Ecto neural progenitor cell (in vitro differentiated cells): ENCODE measurements around the gene FHIT.
"Not testable (repeated sequence)": the region's sequence is repeated elsewhere in the genome, so short reads cannot be mapped to it uniquely, and the experiment has no call there.

Experiments used
- DNase-seq: peaks from one replicate; pipeline ENCODE4 v3.0.0-alpha.2; 2018; ENCODE audit warnings: low spot score

FHIT gene

DNA sequence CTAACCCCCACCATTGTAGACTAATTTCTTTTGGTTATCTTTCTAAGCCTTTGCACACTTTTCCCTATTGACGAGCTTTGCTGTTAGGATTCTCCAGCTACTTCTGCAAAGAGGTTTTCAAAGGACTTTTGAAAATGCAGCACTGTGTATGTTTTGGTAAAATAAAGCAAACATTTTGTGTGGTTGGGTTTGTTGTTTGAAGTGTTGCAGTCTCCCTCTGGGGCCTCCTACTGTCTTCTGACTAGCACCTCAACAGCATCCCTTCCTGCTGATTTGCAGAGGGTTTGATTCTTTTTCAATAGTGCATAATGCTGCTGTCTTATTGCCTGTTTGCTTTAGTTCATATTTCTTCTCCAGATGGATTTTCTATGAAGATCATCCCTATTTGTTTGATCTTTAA is 1426.4 kb downstream of the FHIT start:
- DNase-seq = no peak

DNA sequence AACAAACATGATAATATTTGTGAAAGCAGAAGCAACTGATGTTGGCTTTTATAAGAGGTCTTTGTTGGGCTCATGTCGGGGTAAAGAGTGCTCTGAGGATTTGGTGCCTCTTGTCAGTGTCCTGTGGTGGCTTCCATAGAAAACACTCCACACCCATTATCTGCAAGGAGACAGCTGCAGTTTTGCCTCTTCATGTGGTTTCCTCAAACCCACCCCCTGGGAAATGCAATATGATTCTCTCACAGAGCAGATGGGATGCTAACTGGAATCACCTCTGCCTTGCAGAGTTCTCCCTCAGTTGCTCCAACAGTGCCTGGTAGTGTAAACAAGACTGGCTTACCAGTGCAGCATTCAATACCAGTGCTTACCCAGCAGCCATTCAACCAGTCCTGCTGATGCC is 1430.0 kb downstream of the FHIT start:
- DNase-seq = no peak

- DNase-seq = no peak
Observed at GRCh38 chr3:59820352-59820934, 1430.8 kb downstream of the FHIT start.

DNA sequence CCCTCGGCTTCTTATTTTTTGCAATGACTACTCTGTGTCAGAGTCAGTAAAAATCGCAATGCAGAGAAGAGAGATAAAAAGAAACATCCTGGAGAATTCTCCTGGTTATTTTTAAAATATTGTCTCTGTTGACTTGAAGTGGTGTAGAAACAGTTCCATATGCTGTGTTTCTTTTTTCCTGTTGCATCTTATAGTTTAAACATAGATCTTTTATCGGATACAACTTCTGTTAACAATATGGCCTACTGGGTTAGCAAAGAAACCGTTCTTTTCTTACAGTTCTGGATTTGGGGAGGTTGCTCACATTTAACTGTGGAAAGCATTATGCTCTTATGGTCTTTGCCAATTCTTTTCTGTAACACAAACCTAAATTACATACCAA is 1432.3 kb downstream of the FHIT start:
- no peak for DNase-seq

GRCh38 chr3:59818033-59818918 is 1433.0 kb downstream of the FHIT start:
- DNase-seq = no peak

DNA sequence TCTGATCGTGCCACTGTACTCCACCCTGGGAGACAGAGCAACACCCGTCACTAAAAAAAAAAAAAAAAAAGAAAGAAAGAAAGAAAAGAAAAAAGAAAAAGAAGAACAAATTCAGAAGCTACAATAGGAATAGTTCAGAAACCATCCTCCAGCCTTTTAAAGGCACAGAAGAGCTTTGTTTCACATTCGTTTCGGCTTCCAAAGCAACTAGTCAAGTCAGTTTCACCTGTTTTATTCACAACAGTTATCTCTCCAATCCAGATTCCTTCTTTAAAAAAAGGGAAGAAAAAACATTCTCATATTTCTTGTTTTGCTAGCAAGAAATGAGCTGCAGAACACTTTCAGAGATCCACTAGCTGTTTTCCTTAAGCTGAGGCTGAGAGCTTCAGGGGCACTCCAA is 1433.7 kb downstream of the FHIT start:
- no peak for DNase-seq

GRCh38 chr3:59816312-59816711 is 1434.9 kb downstream of the FHIT start:
- DNase-seq = no peak

GRCh38 chr3:59813148-59813538 is 1438.1 kb downstream of the FHIT start:
- no peak for DNase-seq

DNA sequence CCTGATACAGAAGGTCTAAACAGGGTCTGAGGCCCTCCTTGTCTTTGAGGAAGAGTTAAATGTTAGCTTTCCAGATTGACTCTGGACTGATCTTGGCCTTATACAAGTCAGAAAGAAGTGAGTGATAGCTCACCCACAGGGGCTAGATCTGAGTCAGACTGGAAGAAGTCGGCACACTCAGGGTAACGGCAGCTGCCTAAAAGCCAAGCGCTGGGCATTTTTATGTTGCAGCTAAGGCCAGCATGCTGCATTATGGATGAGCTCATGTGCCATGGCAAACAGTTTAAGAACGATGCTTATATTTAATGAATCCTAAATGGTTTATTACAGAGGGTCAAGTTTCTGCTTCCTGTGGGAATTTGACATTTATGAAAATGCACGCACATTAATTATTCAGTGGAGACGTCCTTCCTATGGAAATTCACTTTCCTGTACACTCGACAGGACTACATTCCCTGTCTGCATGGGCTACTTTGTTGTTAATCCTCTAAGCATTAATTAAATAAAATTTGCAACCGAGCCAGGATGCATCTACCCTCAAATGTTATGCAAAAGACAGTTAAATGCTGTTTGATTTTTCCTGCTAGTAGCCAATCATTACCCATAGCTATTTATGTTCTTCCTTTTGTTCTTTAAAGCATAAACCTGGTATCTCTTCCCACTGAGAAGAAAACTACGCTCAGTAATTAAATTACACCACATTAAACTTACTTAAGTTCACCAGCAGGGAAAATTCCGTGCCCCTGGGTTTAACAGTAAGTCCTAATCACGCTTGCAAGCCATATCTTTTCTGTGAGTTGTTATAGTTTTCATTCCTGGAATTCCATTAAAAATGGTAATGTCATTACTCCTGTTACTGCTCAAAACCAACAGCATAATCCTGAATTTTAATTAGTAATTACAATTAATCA is 1438.8 kb downstream of the FHIT start:
- no peak for DNase-seq

- DNase-seq = no peak
Observed at GRCh38 chr3:59811160-59811559, 1440.1 kb downstream of the FHIT start.

- no peak for DNase-seq
Observed at GRCh38 chr3:59810606-59811005, 1440.6 kb downstream of the FHIT start.

- DNase-seq = no peak
Observed at GRCh38 chr3:59809710-59810444, 1441.4 kb downstream of the FHIT start.

- no peak for DNase-seq
Observed at GRCh38 chr3:59809016-59809415, 1442.2 kb downstream of the FHIT start.

DNA sequence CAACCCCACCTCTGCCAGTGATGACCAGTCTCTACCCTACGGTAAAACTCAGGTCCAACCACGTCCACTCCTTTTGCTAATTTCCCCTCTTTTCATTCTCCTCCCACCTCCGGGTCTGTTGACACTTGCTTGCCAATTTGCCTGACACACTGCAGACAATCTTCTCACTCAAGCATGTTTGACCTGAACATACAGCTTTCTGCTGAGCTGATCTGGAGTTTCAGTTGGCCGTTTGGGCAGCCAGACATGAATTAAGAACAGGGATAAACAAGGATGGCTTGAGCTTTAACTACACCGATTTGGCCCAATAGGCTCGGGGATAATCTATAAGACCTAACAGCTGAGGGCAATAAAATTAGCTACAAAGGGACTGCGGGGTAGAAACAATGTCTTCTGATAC is 1442.8 kb downstream of the FHIT start:
- no peak for DNase-seq

DNA sequence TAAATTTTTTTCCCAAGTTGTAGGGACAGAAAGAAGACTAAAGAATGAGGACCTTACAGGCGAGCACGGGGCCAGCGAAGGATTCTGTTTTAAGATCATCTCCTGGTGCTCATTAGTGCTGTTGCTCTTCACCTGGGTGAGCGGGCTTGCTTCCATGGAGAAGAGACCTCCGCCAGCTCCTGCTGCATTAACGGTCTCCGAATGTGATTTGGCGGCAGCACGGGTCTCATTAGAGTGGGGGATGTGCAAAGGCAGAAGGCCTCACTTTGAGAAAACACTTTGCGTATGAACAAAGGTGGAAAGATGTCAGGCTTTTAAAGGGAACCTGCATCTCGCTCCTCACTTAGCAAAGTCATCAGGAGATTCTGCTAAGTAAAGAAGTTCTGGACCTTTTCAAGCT is 1448.0 kb downstream of the FHIT start:
- no peak for DNase-seq

DNA sequence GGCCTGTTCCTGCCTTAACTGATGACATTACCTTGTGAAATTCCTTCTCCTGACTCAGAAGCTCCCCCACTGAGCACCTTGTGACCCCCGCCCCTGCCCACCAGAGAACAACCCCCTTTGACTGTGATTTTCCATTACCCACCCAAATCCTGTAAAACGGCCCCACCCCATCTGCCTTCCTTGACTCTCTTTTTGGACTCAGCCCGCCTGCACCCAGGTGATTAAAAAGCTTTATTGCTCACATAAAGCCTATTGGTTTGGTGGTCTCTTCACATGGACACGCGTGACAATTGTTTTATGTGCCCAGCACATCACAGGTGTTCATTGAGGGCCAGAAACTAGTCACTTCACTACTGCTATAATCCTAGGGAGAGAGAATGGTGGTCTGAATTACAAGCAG is 1448.8 kb downstream of the FHIT start:
- not testable (repeated sequence) for DNase-seq

DNA sequence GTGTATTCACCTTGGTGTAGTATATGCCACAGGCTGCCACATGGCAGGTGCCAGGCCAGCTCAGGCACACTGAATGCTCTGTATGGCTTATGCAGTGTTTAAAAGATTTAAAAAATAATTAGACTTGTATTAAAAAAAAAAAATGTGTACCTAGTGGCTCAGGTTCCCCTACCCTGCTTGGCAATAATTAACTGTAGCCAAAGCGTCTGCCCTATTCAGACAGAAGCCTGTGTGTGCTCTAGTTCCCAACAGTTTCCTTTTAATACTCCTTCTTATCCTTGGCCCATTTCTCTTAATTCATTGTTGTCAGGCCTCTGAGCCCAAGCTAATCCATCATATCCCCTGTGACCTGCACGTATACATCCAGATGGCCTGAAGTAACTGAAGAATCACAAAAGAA is 1449.2 kb downstream of the FHIT start:
- no peak for DNase-seq

GRCh38 chr3:59800481-59800880 is 1450.8 kb downstream of the FHIT start:
- no peak for DNase-seq

DNA sequence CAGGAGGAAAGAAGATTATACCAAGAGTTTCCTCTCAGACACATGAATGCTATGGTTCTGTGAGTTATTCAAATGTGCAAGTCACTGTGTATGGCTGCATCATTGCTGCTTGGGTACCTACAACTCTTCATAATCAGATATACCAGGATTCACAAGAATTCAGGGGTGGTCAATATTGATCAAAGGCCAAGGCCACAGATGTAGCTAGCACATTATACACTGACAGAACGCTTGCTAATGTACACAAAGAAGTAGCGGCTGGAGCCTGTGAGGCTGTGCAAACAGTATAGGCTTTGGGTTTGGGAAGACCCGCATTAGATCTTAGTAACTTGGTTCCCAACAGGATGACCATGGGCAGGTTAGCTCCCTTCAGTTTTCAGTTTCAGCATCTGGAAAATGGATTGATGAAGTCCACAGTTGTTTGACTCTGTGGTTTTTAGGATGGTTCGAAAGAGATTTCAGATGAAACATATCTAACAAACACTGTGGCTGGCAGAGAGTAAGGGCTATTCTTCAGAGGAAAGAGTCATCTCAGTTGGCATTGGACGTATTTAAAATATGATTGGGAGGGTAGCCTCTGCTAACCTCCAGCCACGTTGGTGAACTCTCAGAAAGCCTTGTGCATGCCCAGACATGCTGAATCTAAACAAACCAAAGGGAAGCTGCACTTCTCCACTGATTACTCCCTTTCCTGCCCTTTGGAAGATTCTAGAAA is 1452.7 kb downstream of the FHIT start:
- DNase-seq = no peak

DNA sequence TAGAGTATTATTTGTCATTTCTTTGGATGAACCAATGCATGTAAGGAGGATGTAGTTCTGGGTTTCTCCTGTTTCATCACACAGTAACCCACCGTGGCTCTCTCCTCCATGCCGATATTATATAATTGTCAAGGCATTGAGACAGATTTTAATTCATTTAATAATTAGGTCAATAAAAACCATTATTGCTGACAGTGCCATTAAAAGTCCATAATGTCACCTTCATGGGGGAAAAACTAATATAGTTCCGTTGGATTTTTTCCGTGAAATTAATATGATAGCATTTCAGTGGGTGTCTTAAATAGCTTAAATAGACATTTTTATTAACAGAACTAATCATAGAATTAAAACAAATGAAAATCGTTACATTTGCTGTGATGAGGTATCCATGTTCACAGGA is 1453.7 kb downstream of the FHIT start:
- no peak for DNase-seq

DNA sequence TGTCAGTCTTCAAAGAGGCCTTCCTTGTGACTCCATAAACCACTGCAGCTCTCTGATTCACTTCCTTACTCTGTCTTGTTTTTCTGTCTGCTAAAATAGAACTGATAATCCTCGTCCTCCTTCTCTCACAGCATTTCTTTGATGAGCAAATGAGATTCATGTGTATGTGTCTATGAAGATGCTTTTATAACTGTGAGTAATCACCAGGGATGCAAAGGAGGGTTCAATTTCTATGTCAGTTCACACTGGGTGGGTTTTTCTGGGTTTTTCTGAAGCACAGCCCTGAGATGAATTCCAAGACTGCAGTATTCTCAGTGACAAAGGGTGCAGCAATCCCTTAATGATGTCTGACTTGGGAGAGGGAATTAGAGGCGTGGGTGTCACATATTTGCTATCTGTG is 1454.8 kb downstream of the FHIT start:
- no peak for DNase-seq
